H9 (cell line): ENCODE measurements around the gene GLRX. TPM values are rescaled to one million over a fixed set of nuclear protein-coding genes. Genes with fewer than 3 reads are reported as not detected.

Experiments
- DNase-seq: peaks from one replicate; pipeline ENCODE4 v3.0.0-alpha.2; 2017
- H2AFZ ChIP-seq: one replicate; pipeline ENCODE4 v1.6.1; 2013; ENCODE audit warnings: mild to moderate bottlenecking, low read length, control low read depth, moderate library complexity
- H2AK5ac ChIP-seq: 2 replicates; pipeline ENCODE4 v1.6.1; 2013; ENCODE audit warnings: low read length, control low read depth, mixed read lengths; ENCODE audit not compliant: insufficient read length
- H2BK120ac ChIP-seq: one replicate; pipeline ENCODE4 v1.6.1; 2013; ENCODE audit warnings: low read depth, mild to moderate bottlenecking, low read length, control low read depth, inconsistent platforms; ENCODE audit not compliant: poor library complexity, severe bottlenecking
- H2BK12ac ChIP-seq: 2 replicates; pipeline ENCODE4 v1.6.1; 2013; ENCODE audit warnings: low read length, control low read depth, mixed read lengths, low read depth; ENCODE audit not compliant: insufficient read length
- H2BK15ac ChIP-seq: 2 replicates; pipeline ENCODE4 v1.6.1; 2013; ENCODE audit warnings: low read depth, low read length, control low read depth
- H2BK20ac ChIP-seq: one replicate; pipeline ENCODE4 v1.6.1; 2013; ENCODE audit warnings: low read depth, mild to moderate bottlenecking, low read length, control low read depth, inconsistent platforms; ENCODE audit not compliant: poor library complexity, severe bottlenecking
- H2BK5ac ChIP-seq: 2 replicates; pipeline ENCODE4 v1.6.1; 2013; ENCODE audit warnings: low read length, control low read depth, mixed read lengths; ENCODE audit not compliant: insufficient read length
- H3K14ac ChIP-seq: 2 replicates; pipeline ENCODE4 v1.6.1; 2013; ENCODE audit warnings: low read length, control low read depth; ENCODE audit not compliant: insufficient read depth
- H3K18ac ChIP-seq: 2 replicates; pipeline ENCODE4 v1.6.1; 2013; ENCODE audit warnings: low read depth, mild to moderate bottlenecking, mixed read lengths, low read length, control low read depth; ENCODE audit not compliant: insufficient read length
- H3K23ac ChIP-seq: 2 replicates; pipeline ENCODE4 v1.6.1; 2013; ENCODE audit warnings: low read length, control low read depth, mixed read lengths, low read depth; ENCODE audit not compliant: insufficient read length
- H3K23me2 ChIP-seq: 2 replicates; pipeline ENCODE4 v1.6.1; 2013; ENCODE audit warnings: low read depth, mild to moderate bottlenecking, mixed read lengths, low read length, control low read depth; ENCODE audit not compliant: insufficient read length, poor library complexity, severe bottlenecking
- H3K27ac ChIP-seq: 2 replicates; pipeline ENCODE4 v1.5.1; 2013; ENCODE audit warnings: low read length, control low read depth, mixed read lengths, low read depth; ENCODE audit not compliant: insufficient read length
- H3K27me3 ChIP-seq: 2 replicates; pipeline ENCODE4 v1.6.1; 2013; ENCODE audit warnings: low read length, control low read depth, inconsistent platforms; ENCODE audit not compliant: insufficient read depth
- H3K4ac ChIP-seq: 2 replicates; pipeline ENCODE4 v1.6.1; 2013; ENCODE audit warnings: low read depth, mild to moderate bottlenecking, control low read depth, inconsistent platforms, low read length, moderate library complexity
- H3K4me1 ChIP-seq: 2 replicates; pipeline ENCODE4 v1.6.1; 2013; ENCODE audit warnings: low read length, control low read depth, inconsistent platforms; ENCODE audit not compliant: insufficient read depth
- H3K4me2 ChIP-seq: 2 replicates; pipeline ENCODE4 v1.6.1; 2013; ENCODE audit warnings: low read length, control low read depth, mixed read lengths; ENCODE audit not compliant: insufficient read length, insufficient read depth
- H3K56ac ChIP-seq: 2 replicates; pipeline ENCODE4 v1.6.1; 2013; ENCODE audit warnings: low read depth, mild to moderate bottlenecking, mixed read lengths, low read length, control low read depth; ENCODE audit not compliant: insufficient read length
- H3K79me1 ChIP-seq: 2 replicates; pipeline ENCODE4 v1.6.1; 2013; ENCODE audit warnings: low read depth, mild to moderate bottlenecking, moderate library complexity, low read length, control low read depth, inconsistent platforms; ENCODE audit not compliant: insufficient read depth, poor library complexity, severe bottlenecking
- H3K79me2 ChIP-seq: 2 replicates; pipeline ENCODE4 v1.6.1; 2013; ENCODE audit warnings: low read length, control low read depth, inconsistent platforms; ENCODE audit not compliant: insufficient read depth
- H3K9ac ChIP-seq: 2 replicates; pipeline ENCODE4 v1.6.1; 2013; ENCODE audit warnings: low read length, control low read depth, mixed read lengths; ENCODE audit not compliant: insufficient read length; ENCODE audit errors: extremely low read depth
- H3K9me3 ChIP-seq: one replicate; pipeline ENCODE4 v1.6.1; 2013; ENCODE audit warnings: low read depth, low read length, inconsistent platforms; ENCODE audit not compliant: control insufficient read depth
- H3T11ph ChIP-seq: one replicate; pipeline ENCODE4 v1.6.1; 2013; ENCODE audit warnings: mild to moderate bottlenecking, low read length, control low read depth, inconsistent platforms
- H4K20me1 ChIP-seq: one replicate; pipeline ENCODE4 v1.6.1; 2013; ENCODE audit not compliant: control insufficient read depth, insufficient read length, insufficient read depth
- H4K5ac ChIP-seq: 2 replicates; pipeline ENCODE4 v1.6.1; 2013; ENCODE audit warnings: low read depth, mild to moderate bottlenecking, mixed read lengths, low read length, control low read depth; ENCODE audit not compliant: insufficient read length
- H4K8ac ChIP-seq: replicated peaks from 2 replicates; pipeline ENCODE4 v1.6.1; 2013; ENCODE audit warnings: low read length, control low read depth, mixed read lengths, low read depth; ENCODE audit not compliant: insufficient read length
- H4K91ac ChIP-seq: 2 replicates; pipeline ENCODE4 v1.6.1; 2013; ENCODE audit warnings: low read depth, mild to moderate bottlenecking, moderate library complexity, mixed read lengths, low read length, control low read depth; ENCODE audit not compliant: insufficient read length
- H3K27ac Mint-ChIP-seq, 3 experiments: 2 replicates in 2 of 3; 3 replicates in 1 of 3; pipeline ENCODE4 v1.8.0; 2020 to 2021; ENCODE audit warnings: mixed read lengths in 3 of 3, mild to moderate bottlenecking in 1 of 3, moderate library complexity in 1 of 3
- H3K27me3 Mint-ChIP-seq: 2 replicates; pipeline ENCODE4 v1.8.0; 2021; ENCODE audit warnings: low read depth, mild to moderate bottlenecking, moderate library complexity, mixed read lengths
- H3K36me3 Mint-ChIP-seq, 3 experiments: 2 replicates in 2 of 3; 3 replicates in 1 of 3; pipeline ENCODE4 v1.8.0; 2020 to 2021; ENCODE audit warnings: low read depth in 3 of 3, mixed read lengths in 3 of 3; ENCODE audit not compliant: insufficient read depth in 1 of 3
- H3K4me1 Mint-ChIP-seq, 2 experiments: 2 replicates each; pipeline ENCODE4 v1.8.0; 2020; ENCODE audit warnings: mixed read lengths in 2 of 2
- H3K4me3 Mint-ChIP-seq, 2 experiments: 2 replicates in 1 of 2; 3 replicates in 1 of 2; pipeline ENCODE4 v1.8.0; 2020 to 2021; ENCODE audit warnings: mild to moderate bottlenecking in 2 of 2, mixed read lengths in 2 of 2, moderate library complexity in 1 of 2
- H3K9me3 Mint-ChIP-seq, 2 experiments: 2 replicates in 1 of 2; 3 replicates in 1 of 2; pipeline ENCODE4 v1.8.0; 2020; ENCODE audit warnings: mild to moderate bottlenecking in 2 of 2, mixed read lengths in 2 of 2, moderate library complexity in 1 of 2
- CTCF ChIP-seq: fragments of 200-600 bp; sonication (generic); conservative IDR thresholded peaks from 3 replicates; pipeline ENCODE4 v1.8.0; 2021; ENCODE audit warnings: antibody characterized with exemption, mild to moderate bottlenecking
- WGBS: extraction: QIAGEN DNeasy Blood & Tissue Kit; methylation state at CpG from one replicate; pipeline ENCODE4 v1.1.7; 2013; ENCODE audit warnings: missing lambda C conversion rate, low lambda C conversion rate, mixed read lengths; ENCODE audit not compliant: insufficient read length; ENCODE audit errors: extremely low coverage; 5-methylcytosine and 5-hydroxymethylcytosine counted together
- total RNA-seq: library from RNA; stranded (reverse); gene quantifications from 2 replicates; pipeline ENCODE4 v1.2.1, GENCODE V29; 2021

GLRX gene
- total RNA-seq, 1 experiment from 2014 or later = 13.8 TPM

GRCh38 chr5:95843733-95844223 lies 21.3 kb upstream of the GLRX start:
- no peak overlapping the region for H4K5ac ChIP-seq
- H2AK5ac ChIP-seq = no peak overlapping the region
- no peak overlapping the region for H2BK5ac ChIP-seq
- H4K91ac ChIP-seq = no peak overlapping the region
- no peak overlapping the region for H3T11ph ChIP-seq
- H3K27ac ChIP-seq = no peak overlapping the region
- H3K23ac ChIP-seq = no peak overlapping the region
- H2AFZ ChIP-seq = no peak overlapping the region
- H3K14ac ChIP-seq = no peak overlapping the region
- no peak for TF ChIP-seq CTCF
- Mint-ChIP-seq H3K36me3 (no peaks in the 10 kb centered on the region), H3K4me1 (0 out of 4 replicates have a peak, but pooled peaks cover 2 to 3% of the 10 kb centered on the region in 2 experiments), H3K9me3 (no peaks in the 10 kb centered on the region), H3K27ac (no peak overlapping the region), H3K27me3 (peaks cover 4% of the 10 kb centered on the region; the same call in 1 of the 2 replicates), H3K4me3 (no peak overlapping the region)
- WGBS = no CpG with 5 or more reads among the region's 3 CpGs
- no peaks in the 10 kb centered on the region for H3K79me1 ChIP-seq
- no peak overlapping the region for H3K9ac ChIP-seq
- H4K8ac ChIP-seq = no peak overlapping the region
- no peak overlapping the region for H3K18ac ChIP-seq
- no peak overlapping the region for H2BK120ac ChIP-seq
- H4K20me1 ChIP-seq = no peaks in the 10 kb centered on the region
- H2BK12ac ChIP-seq = no peak overlapping the region
- no peak overlapping the region for H2BK15ac ChIP-seq
- H2BK20ac ChIP-seq = no peak overlapping the region
- no peaks in the 10 kb centered on the region for H3K23me2 ChIP-seq
- H3K27me3 ChIP-seq = no peaks in the 10 kb centered on the region
- no peak overlapping the region for H3K4ac ChIP-seq
- no peaks in the 10 kb centered on the region for H3K4me1 ChIP-seq
- H3K56ac ChIP-seq = no peak overlapping the region
- H3K4me2 ChIP-seq = no peak overlapping the region
- no peaks in the 10 kb centered on the region for H3K79me2 ChIP-seq
- DNase-seq = no peak
- H3K9me3 ChIP-seq = no peaks in the 10 kb centered on the region
